ENCODE results near the gene PLXNA3.

The PLXNA3 gene

DNA sequence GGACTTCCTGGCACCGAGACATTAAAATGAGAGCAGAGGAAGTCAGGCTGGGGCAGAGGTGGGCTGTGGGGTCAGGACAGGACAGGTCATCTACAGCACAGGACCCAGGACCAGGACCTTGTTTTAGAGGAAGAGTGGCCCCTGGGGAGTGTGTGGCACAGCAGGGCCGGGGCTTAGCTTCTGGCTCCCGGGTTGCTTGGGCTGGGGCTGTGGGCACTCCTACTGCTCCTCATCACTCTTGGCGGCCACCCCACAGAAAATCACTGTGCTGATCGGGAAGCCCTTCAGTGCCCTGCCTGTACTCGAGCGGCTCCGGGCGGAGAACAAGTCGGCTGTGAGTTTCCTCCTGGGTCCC lies 37.7 kb upstream of the PLXNA3 start:
- no peak for FAIRE-seq
- no peak for TF ChIP-seq TAF1 (IDR thresholded peaks at IDR 0.05; ENCODE audit: low read depth, low read length)
- TF ChIP-seq POLR2A (IDR thresholded peaks at IDR 0.05; ENCODE audit: low read depth, low read length) = no peak
- no peak for TF ChIP-seq SPI1 (IDR thresholded peaks at IDR 0.05; ENCODE audit: low read depth, low read length)
- no peak for TF ChIP-seq PAX5 (IDR thresholded peaks at IDR 0.05; ENCODE audit: insufficient read depth, low read length, severe bottlenecking)
- TF ChIP-seq POU2F2 (IDR thresholded peaks at IDR 0.05; ENCODE audit: low read depth, low read length) = no peak
- TF ChIP-seq POLR2AphosphoS5 (IDR thresholded peaks at IDR 0.05; ENCODE audit: low read depth, low read length) = no peak
- DNase-seq (ENCODE audit: insufficient read length, low spot score) = no peak

DNA sequence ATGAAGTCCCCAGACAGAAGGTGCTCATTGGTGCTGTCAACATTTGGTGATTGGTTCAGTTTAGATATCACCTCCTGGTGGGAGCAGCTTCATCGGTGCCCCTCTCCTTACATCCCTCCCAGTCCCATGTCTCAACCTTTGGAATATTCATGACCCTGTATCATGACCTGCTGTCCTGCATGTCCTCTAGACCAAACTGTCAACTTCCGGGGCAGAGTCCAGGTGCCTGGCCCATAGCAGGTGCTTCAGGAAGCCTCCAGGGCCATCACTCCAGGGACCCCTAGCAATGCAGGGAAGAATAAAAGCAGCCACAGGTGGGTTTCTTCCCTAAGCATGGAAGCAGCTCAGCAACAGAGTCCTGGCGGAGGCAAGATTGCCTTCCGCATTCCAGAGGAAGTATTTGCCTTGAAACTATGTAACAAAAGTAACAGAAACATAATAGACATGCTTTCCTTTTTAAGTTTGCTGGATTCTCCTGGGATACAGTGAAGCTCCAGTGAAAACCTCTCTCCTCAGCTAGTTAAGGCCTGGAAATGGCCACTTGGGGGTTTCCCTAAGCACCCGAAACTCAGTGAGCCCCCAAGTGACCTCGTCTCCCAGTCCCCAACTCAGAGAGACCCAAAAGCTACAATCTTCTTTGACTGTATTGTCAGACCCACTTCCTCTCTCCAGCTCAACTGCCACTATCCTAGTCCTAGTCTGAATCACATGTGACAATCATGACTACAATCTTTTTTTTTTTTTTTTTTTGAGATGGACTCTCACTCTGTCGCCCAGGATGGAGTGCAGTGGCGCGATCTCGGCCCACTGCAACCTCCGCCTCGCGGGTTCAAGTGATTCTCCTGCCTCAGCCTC lies 30.9 kb upstream of the PLXNA3 start:
- TF ChIP-seq PAX5 (IDR thresholded peaks at IDR 0.05; ENCODE audit: insufficient read depth, low read length, severe bottlenecking) = no peak
- TF ChIP-seq POU2F2 (IDR thresholded peaks at IDR 0.05; ENCODE audit: low read depth, low read length) = no peak
- no peak for TF ChIP-seq SPI1 (IDR thresholded peaks at IDR 0.05; ENCODE audit: low read depth, low read length)
- no peak for FAIRE-seq
- no peak for DNase-seq (ENCODE audit: insufficient read length, low spot score)

DNA sequence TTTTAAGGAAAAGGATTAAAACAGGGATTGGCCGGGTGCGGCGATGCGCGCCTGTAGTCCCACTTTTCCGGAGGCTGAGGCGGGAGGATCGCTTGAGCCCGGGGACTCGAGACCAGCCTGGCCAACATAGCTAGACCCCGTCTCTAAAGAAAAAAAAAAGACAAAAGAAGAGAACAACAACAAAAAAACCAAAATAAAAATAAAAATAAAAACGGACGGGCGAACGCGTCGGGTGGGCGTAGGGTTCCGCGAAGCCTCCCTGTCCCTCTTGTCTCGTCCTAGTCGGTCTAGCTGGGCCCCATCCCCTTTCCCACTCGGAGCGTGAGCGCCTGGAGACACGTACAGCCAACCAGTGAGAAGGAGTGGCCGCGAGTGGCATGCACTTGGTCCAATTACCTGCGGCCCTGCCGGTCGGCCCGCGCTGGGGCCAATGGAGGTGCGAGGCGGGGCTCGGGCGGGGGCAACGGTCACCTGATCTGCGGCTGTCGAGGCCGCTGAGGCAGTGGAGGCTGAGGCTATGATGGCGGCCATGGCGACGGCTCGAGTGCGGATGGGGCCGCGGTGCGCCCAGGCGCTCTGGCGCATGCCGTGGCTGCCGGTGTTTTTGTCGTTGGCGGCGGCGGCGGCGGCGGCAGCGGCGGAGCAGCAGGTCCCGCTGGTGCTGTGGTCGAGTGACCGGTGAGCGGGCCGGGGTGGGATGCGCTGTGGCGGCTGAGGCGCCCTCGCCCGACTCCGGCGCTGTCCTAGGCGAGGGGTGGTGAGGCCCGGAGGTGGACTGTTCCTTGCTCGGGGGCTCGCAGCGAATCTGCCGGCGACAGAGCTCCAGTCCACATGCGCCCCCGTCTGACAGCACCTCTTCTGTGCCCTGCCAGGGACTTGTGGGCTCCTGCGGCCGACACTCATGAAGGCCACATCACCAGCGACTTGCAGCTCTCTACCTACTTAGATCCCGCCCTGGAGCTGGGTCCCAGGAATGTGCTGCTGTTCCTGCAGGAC lies 29.6 kb upstream of the PLXNA3 start, which contains the start of gene ATP6AP1:
ATP6AP1 (plus strand) TSS at position 502 of the 996 bp plus-strand sequence; CDS start at position 518, 16 bp downstream.
- DNase-seq (ENCODE audit: insufficient read length, low spot score) = peak; percentile 87
- FAIRE-seq = peak; percentile 100
- TF ChIP-seq POU2F2 (IDR thresholded peaks at IDR 0.05; ENCODE audit: low read depth, low read length) = no peak
- 0 out of 2 replicates have a peak, but pooled peaks have one; percentile 38 for TF ChIP-seq POLR2A (IDR thresholded peaks at IDR 0.05; ENCODE audit: low read depth, low read length)

- TF ChIP-seq SPI1 (IDR thresholded peaks at IDR 0.05; ENCODE audit: low read depth, low read length) (no peak), POLR2A (IDR thresholded peaks at IDR 0.05; ENCODE audit: low read depth, low read length) (no peak), PAX5 (IDR thresholded peaks at IDR 0.05; ENCODE audit: insufficient read depth, low read length, severe bottlenecking) (no peak)
- DNase-seq (ENCODE audit: insufficient read length, low spot score) = no peak
- FAIRE-seq = no peak
These were observed 28.4 kb upstream of the PLXNA3 start for GRCh38 chrX:154429711-154430110.

- TF ChIP-seq POLR2A (IDR thresholded peaks at IDR 0.05; ENCODE audit: low read depth, low read length) = no peak
- no peak for TF ChIP-seq PAX5 (IDR thresholded peaks at IDR 0.05; ENCODE audit: insufficient read depth, low read length, severe bottlenecking)
- no peak for TF ChIP-seq POLR2AphosphoS5 (IDR thresholded peaks at IDR 0.05; ENCODE audit: low read depth, low read length)
- no peak for TF ChIP-seq TAF1 (IDR thresholded peaks at IDR 0.05; ENCODE audit: low read depth, low read length)
- TF ChIP-seq SPI1 (IDR thresholded peaks at IDR 0.05; ENCODE audit: low read depth, low read length) = no peak
- TF ChIP-seq POU2F2 (IDR thresholded peaks at IDR 0.05; ENCODE audit: low read depth, low read length) = no peak
- DNase-seq (ENCODE audit: insufficient read length, low spot score) = no peak
- no peak for FAIRE-seq
These were observed 27.6 kb upstream of the PLXNA3 start for GRCh38 chrX:154430479-154430878.

- no peak for FAIRE-seq
- DNase-seq (ENCODE audit: insufficient read length, low spot score) = no peak
- TF ChIP-seq POLR2AphosphoS5 (IDR thresholded peaks at IDR 0.05; ENCODE audit: low read depth, low read length) = no peak
- no peak for TF ChIP-seq POLR2A (IDR thresholded peaks at IDR 0.05; ENCODE audit: low read depth, low read length)
- no peak for TF ChIP-seq POU2F2 (IDR thresholded peaks at IDR 0.05; ENCODE audit: low read depth, low read length)
- TF ChIP-seq PAX5 (IDR thresholded peaks at IDR 0.05; ENCODE audit: insufficient read depth, low read length, severe bottlenecking) = no peak
- TF ChIP-seq TAF1 (IDR thresholded peaks at IDR 0.05; ENCODE audit: low read depth, low read length) = no peak
- TF ChIP-seq SPI1 (IDR thresholded peaks at IDR 0.05; ENCODE audit: low read depth, low read length) = no peak
These were observed 27.2 kb upstream of the PLXNA3 start for GRCh38 chrX:154430916-154431315.

- no peak for FAIRE-seq
- no peak for DNase-seq (ENCODE audit: insufficient read length, low spot score)
- no peak for TF ChIP-seq SPI1 (IDR thresholded peaks at IDR 0.05; ENCODE audit: low read depth, low read length)
- no peak for TF ChIP-seq POLR2AphosphoS5 (IDR thresholded peaks at IDR 0.05; ENCODE audit: low read depth, low read length)
- TF ChIP-seq PAX5 (IDR thresholded peaks at IDR 0.05; ENCODE audit: insufficient read depth, low read length, severe bottlenecking) = no peak
- TF ChIP-seq POLR2A (IDR thresholded peaks at IDR 0.05; ENCODE audit: low read depth, low read length) = no peak
- TF ChIP-seq POU2F2 (IDR thresholded peaks at IDR 0.05; ENCODE audit: low read depth, low read length) = no peak
- TF ChIP-seq TAF1 (IDR thresholded peaks at IDR 0.05; ENCODE audit: low read depth, low read length) = no peak
These were observed 26.7 kb upstream of the PLXNA3 start for GRCh38 chrX:154431341-154431740.

DNA sequence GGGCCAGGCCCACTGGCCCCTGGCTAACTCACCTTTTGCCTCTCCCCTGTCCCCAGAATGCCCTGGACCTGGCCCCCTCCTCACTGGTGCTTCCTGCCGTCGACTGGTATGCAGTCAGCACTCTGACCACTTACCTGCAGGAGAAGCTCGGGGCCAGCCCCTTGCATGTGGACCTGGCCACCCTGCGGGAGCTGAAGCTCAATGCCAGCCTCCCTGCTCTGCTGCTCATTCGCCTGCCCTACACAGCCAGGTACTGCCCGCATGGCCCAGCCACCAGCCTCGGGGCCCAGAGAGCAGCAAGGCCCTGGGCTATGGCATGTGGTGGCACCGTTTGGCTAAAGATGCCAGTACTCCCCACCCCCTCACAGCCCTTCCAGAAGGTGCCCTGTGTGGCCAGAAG lies 25.9 kb upstream of the PLXNA3 start:
- FAIRE-seq (no peak), DNase-seq (ENCODE audit: insufficient read length, low spot score) (no peak)
- TF ChIP-seq TAF1 (IDR thresholded peaks at IDR 0.05; ENCODE audit: low read depth, low read length) (no peak), POLR2A (IDR thresholded peaks at IDR 0.05; ENCODE audit: low read depth, low read length) (no peak), SPI1 (IDR thresholded peaks at IDR 0.05; ENCODE audit: low read depth, low read length) (no peak), PAX5 (IDR thresholded peaks at IDR 0.05; ENCODE audit: insufficient read depth, low read length, severe bottlenecking) (no peak), POLR2AphosphoS5 (IDR thresholded peaks at IDR 0.05; ENCODE audit: low read depth, low read length) (no peak), POU2F2 (IDR thresholded peaks at IDR 0.05; ENCODE audit: low read depth, low read length) (no peak)

DNA sequence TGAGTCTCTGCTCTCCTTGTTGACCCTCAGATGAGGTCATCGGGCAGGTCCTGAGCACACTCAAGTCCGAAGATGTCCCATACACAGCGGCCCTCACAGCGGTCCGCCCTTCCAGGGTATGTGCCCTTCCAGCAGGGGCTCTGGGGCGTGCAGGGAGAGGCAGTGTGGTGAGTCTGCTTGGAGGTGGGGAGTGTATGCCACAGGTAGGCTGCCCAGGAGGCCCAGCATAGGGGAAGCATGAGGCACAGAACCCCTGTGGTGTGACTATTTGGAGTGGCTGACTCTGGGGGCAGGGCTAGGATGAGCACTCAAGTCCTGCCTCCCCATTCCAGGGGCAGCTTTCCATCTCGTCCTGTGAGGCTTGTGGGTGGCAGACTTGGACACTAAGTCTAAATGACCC lies 24.5 kb upstream of the PLXNA3 start:
- DNase-seq (ENCODE audit: insufficient read length, low spot score) = no peak
- FAIRE-seq = no peak
- TF ChIP-seq TAF1 (IDR thresholded peaks at IDR 0.05; ENCODE audit: low read depth, low read length) = no peak
- no peak for TF ChIP-seq POLR2AphosphoS5 (IDR thresholded peaks at IDR 0.05; ENCODE audit: low read depth, low read length)
- TF ChIP-seq SPI1 (IDR thresholded peaks at IDR 0.05; ENCODE audit: low read depth, low read length) = no peak
- TF ChIP-seq POU2F2 (IDR thresholded peaks at IDR 0.05; ENCODE audit: low read depth, low read length) = no peak
- TF ChIP-seq POLR2A (IDR thresholded peaks at IDR 0.05; ENCODE audit: low read depth, low read length) = no peak
- TF ChIP-seq PAX5 (IDR thresholded peaks at IDR 0.05; ENCODE audit: insufficient read depth, low read length, severe bottlenecking) = no peak

Measured in GM12891 (cell line).